GM21737 (cell line): Measurements from ENCODE around the gene SPCS3.
A peak's percentile ranks its signal among the peaks of the same experiment; 100 is the strongest.
"Not testable (repeated sequence)": the region's sequence is repeated elsewhere in the genome, so short reads cannot be mapped to it uniquely, and the experiment has no call there.

Source experiments
- ATAC-seq: cut with Tn5 transposase; IDR thresholded peaks from one replicate; pipeline ENCODE4 v1.9.1; 2021; ENCODE audit warnings: mild to moderate bottlenecking, moderate library complexity; ENCODE audit not compliant: unreplicated experiment

SPCS3 gene

DNA sequence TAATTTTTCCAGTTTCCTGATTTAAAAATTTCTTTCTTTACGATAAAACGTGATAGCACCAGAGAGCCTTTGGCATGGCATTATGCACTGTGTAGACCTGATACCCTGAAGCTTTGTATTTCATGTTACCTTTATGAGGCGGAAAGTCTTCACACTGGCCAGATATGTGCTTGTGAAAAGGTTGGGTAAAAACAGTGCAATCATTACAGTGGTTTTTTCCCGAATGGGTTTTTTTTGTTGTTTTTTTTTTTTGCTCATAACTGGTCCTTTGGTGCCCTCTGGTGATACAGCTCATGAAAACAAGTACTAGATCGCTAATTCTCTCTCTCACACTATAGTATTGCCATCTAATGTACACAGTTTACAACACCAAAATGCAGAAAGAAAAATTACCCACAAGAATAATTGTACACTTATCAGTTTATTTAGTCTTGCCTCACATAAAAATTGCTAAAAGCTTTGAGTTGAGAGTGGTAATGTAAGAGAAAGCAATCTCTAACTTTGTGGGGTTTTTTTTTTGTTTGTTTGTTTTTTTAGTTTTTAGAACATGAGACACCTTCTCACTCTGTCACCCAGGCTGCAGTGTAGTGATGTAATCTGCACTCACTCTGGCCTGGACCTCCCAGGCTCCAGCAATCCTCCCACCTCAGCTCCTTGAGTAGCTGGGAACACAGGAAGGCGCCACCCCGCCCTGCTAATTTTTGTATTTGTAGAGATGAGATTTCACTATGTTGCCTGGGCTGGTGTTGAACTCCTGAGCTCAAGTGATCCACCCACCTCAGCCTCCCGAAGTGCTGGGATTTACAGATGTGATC, 21.3 kb downstream of the SPCS3 start:
- ATAC-seq = no peak

DNA sequence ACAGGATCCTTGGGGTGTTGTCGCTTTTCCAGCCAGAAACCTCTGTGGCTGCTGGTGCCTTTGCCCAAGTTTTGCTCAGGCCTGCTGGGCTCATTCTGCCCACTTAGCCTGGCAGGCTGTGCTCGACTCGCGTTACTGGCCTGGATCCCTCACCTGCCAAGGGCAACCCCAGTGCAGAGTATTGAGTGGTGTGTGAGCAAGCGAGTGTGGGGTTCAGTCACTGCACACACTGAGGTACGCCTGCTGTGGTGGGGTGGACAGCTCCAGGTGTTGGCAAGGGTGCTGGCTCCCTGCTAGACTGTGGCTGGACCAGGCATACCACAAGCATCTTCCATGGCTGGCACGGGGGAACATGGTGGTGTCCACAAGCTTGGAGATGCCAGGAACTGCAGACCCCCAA, 22.6 kb downstream of the SPCS3 start:
- ATAC-seq = no peak

DNA sequence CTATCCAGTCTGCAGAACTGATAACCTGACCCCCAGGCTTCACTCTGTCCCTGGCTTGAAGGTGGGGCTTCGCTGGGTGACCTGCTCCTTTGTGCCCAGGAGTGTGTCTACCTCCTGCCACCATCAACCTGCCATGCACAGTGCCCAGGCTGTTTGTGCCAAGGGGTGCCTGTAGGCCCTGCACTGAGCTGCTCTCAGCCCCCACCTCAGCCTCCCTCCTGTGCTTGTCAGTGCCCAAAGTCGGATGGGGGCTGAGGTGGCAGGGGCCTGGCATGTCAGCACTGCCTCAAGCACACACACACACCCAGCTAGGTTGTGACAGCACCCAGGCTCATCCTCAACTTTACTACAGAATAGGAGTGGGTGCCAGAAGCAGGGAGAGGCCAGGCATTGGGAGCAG, 23.5 kb downstream of the SPCS3 start:
- ATAC-seq = no peak

DNA sequence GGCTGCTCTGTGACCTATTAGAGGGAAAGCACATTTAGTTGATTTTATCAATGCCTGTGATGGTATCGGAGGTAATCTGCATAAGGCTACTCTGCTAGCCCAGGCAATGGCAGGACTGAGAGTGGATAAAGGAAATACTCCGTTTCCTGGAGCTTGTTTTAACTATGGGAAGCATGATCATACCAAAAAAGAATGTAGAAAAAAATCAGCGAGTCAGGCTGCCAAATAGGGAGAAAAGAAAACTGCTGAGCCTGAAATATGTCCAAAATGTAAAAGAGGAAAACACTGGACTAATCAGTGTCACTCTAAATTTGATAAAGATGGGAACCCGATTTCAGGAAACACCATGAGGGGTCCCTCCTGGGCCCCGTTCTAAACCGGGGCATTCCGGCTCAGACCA, 25.6 kb downstream of the SPCS3 start:
- not testable (repeated sequence) for ATAC-seq

DNA sequence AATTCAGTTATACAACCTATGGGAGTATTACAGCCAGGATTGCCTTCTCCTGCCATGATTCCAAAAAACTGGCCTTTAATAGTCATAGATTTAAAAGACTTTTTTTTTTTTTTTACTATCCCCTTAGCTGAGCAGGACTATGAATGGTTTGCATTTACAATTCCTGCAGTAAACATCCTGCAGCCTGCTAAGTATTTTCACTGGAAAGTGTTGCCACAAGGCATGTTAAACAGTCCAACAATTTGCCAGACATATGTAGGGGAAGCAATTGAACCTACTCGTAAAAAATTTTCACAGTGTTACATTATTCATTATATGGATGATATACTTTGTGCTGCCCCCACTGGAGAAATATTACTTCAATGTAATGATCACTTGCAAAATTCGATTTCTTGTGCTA, 27.1 kb downstream of the SPCS3 start:
- not testable (repeated sequence) for ATAC-seq

DNA sequence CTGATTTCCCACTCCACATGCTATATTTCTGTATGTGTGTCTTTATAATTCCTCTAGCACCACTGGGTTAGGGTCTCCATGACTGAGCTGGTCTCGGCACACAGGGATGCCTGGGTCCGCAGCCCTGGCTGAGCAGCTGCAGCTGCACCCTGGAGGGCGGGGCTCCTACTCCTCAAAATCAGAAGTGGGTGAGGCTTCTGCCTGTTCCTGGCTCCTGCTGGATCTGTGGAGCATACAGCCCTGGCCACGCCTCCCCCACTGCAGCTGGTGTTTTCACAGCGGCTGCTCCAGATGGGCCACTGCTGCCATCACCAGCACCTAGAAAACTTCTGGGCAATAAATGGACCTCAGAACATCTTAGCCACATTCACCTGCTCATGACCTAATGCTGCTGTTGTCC, 30.9 kb downstream of the SPCS3 start:
- ATAC-seq = no peak

DNA sequence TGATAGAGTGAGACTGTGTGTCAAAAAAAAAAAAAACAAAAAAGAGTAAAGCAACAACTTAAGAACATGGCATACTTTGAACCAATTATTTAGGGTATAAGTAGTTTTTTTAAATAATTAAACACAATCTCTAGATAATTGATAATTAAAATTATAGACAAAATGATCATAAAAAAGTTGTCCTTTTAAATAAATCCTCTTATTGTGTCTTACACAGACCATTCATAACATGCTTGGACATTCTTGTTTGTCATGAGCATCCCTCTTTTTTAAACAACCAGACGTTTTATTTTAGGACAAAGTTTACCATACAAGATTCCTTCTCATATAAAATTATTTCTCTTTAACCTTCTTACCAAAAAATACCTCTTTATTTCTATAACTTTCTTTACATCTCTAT, 35.1 kb downstream of the SPCS3 start:
- no peak for ATAC-seq

DNA sequence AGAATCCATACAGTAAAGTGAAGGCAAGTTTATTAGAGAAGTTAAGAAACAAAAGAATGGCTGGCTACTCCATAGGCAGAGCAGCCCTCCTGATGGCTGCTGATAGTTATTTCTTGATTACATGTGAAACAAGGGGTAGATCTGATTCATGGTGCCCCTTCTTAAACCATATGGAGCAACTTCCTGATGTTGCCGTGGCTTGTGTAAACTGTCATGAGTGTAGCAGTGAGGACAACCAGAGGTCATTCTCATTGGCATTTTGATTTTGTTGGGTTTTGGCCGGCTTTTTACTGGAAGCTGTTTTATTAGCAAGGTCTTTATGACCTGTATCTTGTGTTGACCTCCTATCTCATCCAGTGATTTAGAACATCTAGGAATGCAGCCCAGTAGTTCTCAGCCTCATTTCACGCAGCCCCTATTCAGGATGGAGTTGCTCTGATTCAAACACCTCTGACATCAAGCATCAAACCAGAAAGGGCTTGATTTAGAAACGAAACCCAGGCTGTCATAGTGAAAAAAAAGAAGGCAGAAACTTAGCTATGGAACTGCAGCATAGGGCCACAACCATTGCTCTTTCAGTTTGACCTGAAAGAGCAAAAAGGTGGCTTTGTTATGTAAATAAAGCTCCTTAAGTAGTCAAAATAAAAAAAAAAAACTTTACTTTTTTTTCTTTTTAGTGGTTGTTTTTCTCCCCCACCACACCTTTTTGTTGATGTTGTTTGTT, 37.8 kb downstream of the SPCS3 start:
- peak; percentile 99 for ATAC-seq

DNA sequence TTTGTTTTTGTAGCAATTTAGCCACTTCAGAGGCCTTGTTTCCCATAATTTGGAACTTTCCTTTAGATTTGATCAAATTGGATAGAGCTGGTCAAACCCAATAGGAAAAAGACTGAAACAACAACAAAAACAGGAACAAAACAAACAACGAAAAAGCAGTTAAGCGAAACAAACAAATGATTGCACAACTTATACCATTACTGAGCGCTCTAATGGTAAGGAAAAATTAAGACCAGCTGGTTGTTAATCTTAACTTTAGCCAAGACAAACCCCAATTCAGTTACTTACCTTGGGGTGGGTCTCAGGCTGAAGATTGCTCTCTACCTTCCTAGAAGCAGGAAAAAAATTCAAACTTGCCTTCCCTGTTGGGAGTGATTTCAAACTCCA, 38.3 kb downstream of the SPCS3 start:
- no peak for ATAC-seq

DNA sequence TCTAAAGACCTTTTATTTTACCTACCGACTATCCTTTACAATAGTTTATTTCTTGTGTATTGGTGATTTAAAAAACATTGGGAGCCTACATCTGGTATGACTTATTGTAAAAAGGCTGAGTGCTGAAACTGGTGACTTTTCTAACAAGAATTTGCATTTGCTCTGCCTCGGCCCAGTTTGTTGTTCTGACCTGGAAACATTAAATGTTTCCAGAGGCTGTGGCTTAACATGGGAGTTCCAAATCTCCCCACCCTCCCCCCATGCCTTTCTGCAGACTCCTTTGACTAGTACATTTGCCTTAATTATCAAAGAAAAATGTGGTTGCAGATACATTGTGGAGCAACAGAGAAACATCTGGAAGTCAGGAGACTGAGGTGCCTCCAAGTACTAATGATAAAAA, 39.8 kb downstream of the SPCS3 start:
- ATAC-seq = no peak

DNA sequence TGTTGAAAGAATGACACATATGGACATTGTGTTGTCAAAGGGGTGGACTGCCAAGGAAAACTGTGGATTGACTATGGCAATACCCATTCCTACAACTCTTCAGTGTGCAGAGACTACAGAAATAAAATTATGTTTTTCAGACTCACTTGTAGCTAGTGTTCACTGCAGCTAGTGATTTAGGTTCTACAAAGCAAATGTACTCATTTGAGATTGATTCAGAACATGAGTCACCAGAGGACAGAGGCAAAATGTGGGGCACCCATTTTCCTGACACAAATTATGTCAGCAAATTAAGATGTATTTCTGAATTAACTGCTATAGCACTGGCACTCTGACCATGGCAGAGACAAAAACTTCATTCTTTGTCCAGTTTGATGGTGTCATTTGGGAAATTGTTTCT, 40.7 kb downstream of the SPCS3 start:
- ATAC-seq = no peak

DNA sequence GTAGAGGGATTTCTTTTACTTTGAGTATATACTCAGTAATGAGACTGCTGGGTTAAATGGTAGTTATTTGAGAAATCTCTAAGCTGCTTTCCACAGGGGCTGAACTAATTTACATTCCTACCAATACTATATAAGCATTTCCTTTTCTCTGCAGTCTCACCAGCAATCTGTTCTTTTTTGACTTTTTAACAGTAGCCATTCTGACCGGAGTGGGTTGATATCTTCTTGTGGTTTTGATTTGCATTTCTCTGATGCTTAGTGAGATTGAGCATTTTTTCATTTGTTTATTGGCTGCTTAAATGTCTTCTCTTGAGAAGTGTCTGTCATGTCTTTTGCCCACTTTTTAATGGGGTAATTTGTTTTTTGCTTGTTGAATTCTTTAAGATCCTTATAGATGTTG, 43.3 kb downstream of the SPCS3 start:
- no peak for ATAC-seq

DNA sequence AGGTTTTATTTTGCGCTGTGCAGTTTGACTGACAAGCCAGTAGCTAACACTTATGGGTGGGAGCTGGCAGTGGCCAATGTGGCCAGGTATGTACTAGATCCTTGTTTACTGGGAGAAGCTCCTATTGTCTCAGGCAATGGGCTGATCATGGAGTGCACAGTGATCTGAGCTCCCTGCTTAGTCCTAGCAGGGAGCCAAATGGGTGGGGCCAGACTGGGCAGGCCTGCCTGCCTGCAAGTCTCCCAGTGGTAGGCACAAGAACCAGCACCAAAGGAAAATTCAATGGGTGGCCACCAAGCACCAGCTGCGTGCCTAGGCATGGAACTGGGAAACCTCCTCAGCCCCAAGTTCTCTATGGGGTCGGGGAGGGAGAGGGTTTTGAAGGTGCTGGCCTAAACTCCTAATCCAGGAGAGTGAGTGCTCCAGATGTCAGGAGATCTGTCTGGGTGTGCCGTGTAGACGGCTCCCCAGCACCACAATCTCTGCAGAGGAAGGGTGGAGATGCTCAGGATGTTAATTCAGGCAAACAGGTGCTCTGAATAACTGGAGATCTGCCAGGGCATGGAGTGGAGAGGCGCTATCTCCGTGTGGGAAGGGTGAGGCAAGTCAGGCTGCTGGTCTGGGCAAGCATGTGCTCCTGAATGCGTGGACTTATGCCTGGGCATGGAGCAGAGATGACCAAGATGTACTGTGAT, 48.2 kb downstream of the SPCS3 start:
- ATAC-seq = no peak

DNA sequence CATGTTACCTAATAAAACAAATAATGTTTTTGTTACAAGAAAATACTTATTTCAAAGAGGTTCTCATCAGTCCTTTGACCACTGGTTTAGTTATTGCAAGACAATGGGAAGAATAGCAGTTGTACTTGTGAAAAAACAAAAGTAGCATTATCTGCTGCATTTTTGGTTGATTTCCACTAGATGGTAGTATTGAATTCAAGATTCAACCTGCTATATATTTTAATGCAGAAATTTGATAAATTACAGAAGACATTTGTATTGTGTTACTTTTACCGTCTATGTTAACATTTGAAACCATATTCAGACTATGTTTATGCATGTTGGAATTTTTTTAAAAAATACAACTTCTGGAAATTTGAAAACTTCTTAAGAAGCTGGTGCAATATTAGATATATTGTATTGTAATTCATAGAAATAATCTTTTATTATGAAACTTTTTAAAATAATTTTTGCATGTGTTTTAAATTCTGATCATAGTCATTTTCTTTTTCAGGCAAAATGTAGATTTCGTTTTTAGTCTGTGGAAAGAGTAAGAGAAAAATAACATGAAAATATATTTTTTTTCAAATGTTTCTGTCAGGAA, 56.4 kb downstream of the SPCS3 start:
- no peak for ATAC-seq

DNA sequence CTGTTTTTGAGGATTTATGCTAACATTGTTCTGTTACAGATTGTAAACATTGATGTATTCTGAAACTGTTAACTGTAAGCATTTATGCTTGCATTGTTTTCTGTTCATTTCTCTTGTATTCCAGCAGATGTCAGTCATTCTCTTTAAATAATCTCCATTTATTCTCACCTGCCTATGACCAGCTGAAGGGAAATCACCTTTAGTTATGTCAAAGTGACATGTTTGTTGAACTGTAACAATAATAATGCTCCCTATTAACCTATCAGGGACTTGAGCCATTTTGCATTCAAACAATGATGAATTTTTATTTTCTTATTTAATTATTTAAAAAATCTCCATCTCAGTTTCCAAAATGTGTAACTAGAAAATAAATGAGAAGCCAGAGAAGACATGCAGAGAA, 58.0 kb downstream of the SPCS3 start:
- ATAC-seq = peak; percentile 82

DNA sequence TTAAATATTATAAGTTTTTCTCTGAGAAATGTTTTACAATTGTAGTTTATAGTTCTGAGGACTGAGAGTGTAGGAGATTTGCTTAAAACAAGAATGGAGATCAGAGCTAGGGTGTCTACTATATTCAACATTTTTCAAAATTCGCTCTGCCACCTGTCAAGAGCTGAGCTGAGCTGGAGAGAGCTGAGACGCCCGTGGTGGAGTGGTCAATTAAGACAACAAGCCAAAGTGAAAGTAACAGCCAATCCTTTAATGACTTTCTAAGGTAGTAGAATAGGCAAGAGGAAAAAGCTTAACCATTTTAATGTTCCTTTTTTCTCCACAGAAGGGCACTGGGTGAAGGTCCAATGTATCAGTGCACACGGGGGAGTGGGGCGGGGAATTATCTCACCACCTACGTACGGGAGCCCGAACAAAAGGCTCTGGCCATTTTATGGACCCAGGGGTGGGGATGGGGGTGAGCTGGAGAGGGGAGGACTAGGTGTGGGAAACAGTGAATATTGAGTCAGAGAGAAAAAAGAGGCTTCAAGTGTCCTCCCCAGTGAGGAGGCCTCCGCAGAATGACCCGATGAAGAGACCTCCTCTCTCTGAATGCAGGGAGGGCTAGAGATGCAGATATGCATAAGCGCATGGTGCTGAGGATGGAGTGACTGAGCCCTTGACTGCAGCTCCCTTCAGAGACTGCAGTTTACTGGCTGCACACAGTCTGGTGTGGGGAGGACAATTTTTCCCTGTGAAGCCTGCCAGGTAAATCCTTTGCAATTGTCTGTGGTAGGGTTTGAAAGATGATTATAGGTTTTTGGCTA, 60.8 kb downstream of the SPCS3 start:
- ATAC-seq = no peak
